Central memory CD8-positive, alpha-beta T cell (primary cell): ENCODE measurements around the gene IREB2.
"Not testable (repeated sequence)": the region's sequence is repeated elsewhere in the genome, so short reads cannot be mapped to it uniquely, and the experiment has no call there.

Experiments used
- ATAC-seq: fragments of 150-1000 bp; cut with Tn5 transposase; replicated peaks from 2 replicates; pipeline ENCODE4 v1.10.0; 2022; ENCODE audit warnings: mild to moderate bottlenecking, moderate FRiP score, moderate number of reproducible peaks; ENCODE audit not compliant: poor library complexity, severe bottlenecking; ENCODE audit errors: extremely low read depth
- DNase-seq, 2 donors: peaks; one replicate each; pipeline ENCODE4 v3.0.0; 2021; ENCODE audit warnings: low spot score in 2 of 2
- H3K27ac Mint-ChIP-seq: one replicate; pipeline ENCODE4 v1.8.0; 2022; ENCODE audit warnings: low read depth, mild to moderate bottlenecking, moderate library complexity, mixed read lengths
- H3K27me3 Mint-ChIP-seq: one replicate; pipeline ENCODE4 v1.8.0; 2022; ENCODE audit warnings: mixed read lengths
- H3K36me3 Mint-ChIP-seq: one replicate; pipeline ENCODE4 v1.8.0; 2022; ENCODE audit warnings: mild to moderate bottlenecking, moderate library complexity, mixed read lengths; ENCODE audit not compliant: insufficient read depth
- H3K4me1 Mint-ChIP-seq: one replicate; pipeline ENCODE4 v1.8.0; 2022; ENCODE audit warnings: mixed read lengths
- H3K4me3 Mint-ChIP-seq: one replicate; pipeline ENCODE4 v1.8.0; 2022; ENCODE audit warnings: mild to moderate bottlenecking, moderate library complexity, mixed read lengths
- H3K9me3 Mint-ChIP-seq: one replicate; pipeline ENCODE4 v1.8.0; 2022; ENCODE audit warnings: mixed read lengths

Gene IREB2

DNA sequence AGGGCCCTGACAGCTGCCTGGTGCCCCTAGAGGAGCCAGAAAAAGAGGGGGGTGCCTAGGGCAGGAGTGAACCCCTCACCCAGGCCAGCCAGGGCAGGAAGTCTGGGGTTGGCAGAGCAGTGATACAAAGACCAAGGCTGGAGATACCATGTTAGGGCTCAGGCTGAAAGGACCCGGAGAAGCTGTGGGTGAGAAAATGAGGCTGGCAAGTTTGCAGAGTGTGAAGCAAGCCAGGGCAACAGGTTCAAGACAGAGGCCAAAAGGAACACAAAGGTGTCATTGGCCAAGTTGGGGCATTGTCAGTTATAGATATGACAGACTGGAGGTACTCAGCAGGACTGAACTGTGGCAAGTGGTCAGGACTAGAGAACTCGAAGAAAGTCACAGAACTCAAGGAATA lies 40.6 kb upstream of the IREB2 start:
- H3K27me3 Mint-ChIP-seq = peaks cover 9% of the 10 kb centered on the region
- no peak for ATAC-seq
- H3K36me3 Mint-ChIP-seq = no peaks in the 10 kb centered on the region
- no peaks in the 10 kb centered on the region for H3K9me3 Mint-ChIP-seq
- no peak for DNase-seq
- H3K27ac Mint-ChIP-seq = no peak overlapping the region
- no peaks in the 10 kb centered on the region for H3K4me1 Mint-ChIP-seq
- no peak overlapping the region for H3K4me3 Mint-ChIP-seq

DNA sequence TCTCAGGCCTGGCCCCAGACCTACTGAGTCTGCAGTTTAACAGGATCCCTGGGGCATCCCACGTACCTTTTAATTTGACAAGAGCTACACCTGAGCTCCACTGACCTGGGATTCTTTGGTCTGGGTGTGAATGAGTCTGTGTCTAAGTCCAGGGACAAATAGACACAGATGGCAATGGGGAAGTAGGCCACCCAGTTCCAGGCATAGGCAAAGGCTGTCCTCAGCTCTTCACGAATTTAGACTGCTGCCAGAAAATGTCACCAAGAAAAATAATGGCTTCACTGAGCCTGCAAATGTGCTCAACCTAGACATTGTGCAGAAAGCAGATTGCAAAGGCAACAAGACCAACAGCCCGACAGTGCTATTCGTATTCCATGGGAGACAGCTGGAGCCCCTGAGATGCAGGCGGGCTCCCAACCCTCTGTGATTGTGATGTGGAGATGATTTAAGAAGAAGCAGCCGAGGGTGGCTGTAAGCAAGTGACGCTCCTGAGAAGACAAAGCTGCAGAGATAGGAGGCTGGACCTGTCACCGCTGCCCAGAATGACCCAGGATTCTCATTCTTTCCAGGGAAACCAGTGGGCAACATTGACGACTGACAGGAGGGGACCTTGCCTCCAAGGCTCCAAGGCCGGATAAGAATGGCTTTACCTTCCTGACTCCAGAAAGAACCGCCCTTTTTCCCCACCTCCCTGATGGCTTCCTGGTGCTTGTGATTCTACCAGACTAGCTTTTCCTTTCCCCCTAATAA lies 39.8 kb upstream of the IREB2 start:
- no peak overlapping the region for H3K4me3 Mint-ChIP-seq
- no peaks in the 10 kb centered on the region for H3K9me3 Mint-ChIP-seq
- H3K27me3 Mint-ChIP-seq = peaks cover 11% of the 10 kb centered on the region
- DNase-seq (no peak), ATAC-seq (no peak)
- H3K4me1 Mint-ChIP-seq = no peaks in the 10 kb centered on the region
- no peak overlapping the region for H3K27ac Mint-ChIP-seq
- no peaks in the 10 kb centered on the region for H3K36me3 Mint-ChIP-seq

- Mint-ChIP-seq H3K4me3 (no peak overlapping the region), H3K9me3 (no peaks in the 10 kb centered on the region), H3K27ac (no peak overlapping the region), H3K4me1 (no peaks in the 10 kb centered on the region), H3K27me3 (peaks cover 11% of the 10 kb centered on the region), H3K36me3 (no peaks in the 10 kb centered on the region)
- ATAC-seq (no peak), DNase-seq (no peak)
These were observed 38.9 kb upstream of the IREB2 start for GRCh38 chr15:78399091-78399490.

DNA sequence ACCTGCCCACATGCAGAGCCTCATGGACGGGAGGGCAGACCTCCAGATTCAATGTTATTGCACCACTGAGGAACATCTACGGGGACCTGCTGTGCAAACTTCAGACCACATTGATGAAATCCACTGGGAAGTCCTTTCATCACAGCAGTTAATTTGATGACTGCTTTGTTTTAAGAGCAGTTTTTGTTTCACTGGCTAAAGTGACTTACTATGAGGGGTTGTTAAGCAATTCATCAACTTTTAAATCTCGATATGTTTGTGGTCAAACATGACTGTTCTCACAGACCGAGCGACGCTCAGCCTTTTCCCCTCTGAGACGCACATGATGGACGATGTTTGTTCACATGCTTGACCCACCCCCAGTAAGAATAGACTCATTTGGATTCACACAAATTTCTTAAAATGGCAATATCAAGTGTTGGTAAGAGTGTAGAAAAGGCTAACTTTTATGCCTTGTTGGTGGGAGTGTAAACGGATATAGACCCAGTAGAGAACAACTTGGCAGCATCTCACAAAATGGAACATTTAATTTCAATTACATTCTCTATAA lies 35.9 kb upstream of the IREB2 start:
- no peak for ATAC-seq
- no peaks in the 10 kb centered on the region for H3K36me3 Mint-ChIP-seq
- DNase-seq = no peak
- H3K27me3 Mint-ChIP-seq = peaks cover 11% of the 10 kb centered on the region
- H3K4me3 Mint-ChIP-seq = no peak overlapping the region
- no peaks in the 10 kb centered on the region for H3K9me3 Mint-ChIP-seq
- no peak overlapping the region for H3K27ac Mint-ChIP-seq
- H3K4me1 Mint-ChIP-seq = no peaks in the 10 kb centered on the region

- Mint-ChIP-seq H3K27me3 (peaks cover 20% of the 10 kb centered on the region), H3K4me1 (no peaks in the 10 kb centered on the region), H3K27ac (no peak overlapping the region), H3K36me3 (no peaks in the 10 kb centered on the region), H3K9me3 (no peaks in the 10 kb centered on the region), H3K4me3 (no peak overlapping the region)
- ATAC-seq (no peak), DNase-seq (no peak)
These were observed 33.9 kb upstream of the IREB2 start for GRCh38 chr15:78404125-78404524.

GRCh38 chr15:78404796-78405195 lies 33.2 kb upstream of the IREB2 start:
- not testable (repeated sequence) for H3K27ac Mint-ChIP-seq, H3K9me3 Mint-ChIP-seq, H3K4me3 Mint-ChIP-seq, H3K36me3 Mint-ChIP-seq, DNase-seq, ATAC-seq, H3K4me1 Mint-ChIP-seq
- peaks cover 20% of the 10 kb centered on the region for H3K27me3 Mint-ChIP-seq

DNA sequence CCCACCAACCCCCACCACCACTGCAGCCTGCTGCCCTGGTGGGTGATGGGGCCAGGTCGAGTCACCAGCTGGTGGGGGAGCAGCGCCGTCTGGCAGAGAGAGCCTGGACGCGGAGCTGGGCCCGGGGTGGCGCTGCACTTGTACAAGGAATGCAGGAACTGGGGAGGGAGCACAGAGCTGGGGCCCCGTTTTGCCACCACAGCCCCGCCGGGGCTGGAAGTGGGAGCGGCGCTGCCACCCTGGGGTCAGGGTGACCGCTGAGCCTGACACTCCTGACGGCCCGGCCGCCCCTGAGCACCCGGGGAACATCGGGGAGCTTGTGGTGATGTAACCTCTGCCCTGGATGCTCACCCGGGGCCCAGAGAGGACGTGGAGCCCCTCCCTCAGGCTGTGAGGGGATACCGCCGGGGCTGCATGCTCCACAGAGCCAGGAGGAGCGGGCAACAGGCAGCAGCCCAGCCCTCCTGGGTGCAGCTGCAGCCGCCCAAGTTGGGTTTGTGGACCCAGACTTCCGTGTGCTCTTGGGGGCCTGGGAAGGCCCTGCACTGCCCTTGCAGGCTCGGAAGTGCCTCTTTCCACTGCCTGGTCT lies 32.6 kb upstream of the IREB2 start:
- DNase-seq = no peak
- H3K9me3 Mint-ChIP-seq = no peaks in the 10 kb centered on the region
- ATAC-seq = no peak
- no peak overlapping the region for H3K4me3 Mint-ChIP-seq
- no peak overlapping the region for H3K27ac Mint-ChIP-seq
- no peaks in the 10 kb centered on the region for H3K36me3 Mint-ChIP-seq
- peaks cover 20% of the 10 kb centered on the region for H3K27me3 Mint-ChIP-seq
- H3K4me1 Mint-ChIP-seq = no peaks in the 10 kb centered on the region

GRCh38 chr15:78406016-78406585 lies 31.9 kb upstream of the IREB2 start:
- no peak for ATAC-seq
- Mint-ChIP-seq H3K27ac (no peak overlapping the region), H3K4me1 (no peaks in the 10 kb centered on the region), H3K27me3 (peaks cover 20% of the 10 kb centered on the region), H3K36me3 (no peaks in the 10 kb centered on the region), H3K9me3 (no peaks in the 10 kb centered on the region), H3K4me3 (no peak overlapping the region)
- DNase-seq = no peak

GRCh38 chr15:78407608-78408354 lies 30.2 kb upstream of the IREB2 start:
- no peak for ATAC-seq
- no peak overlapping the region for H3K4me3 Mint-ChIP-seq
- no peaks in the 10 kb centered on the region for H3K4me1 Mint-ChIP-seq
- no peaks in the 10 kb centered on the region for H3K9me3 Mint-ChIP-seq
- no peaks in the 10 kb centered on the region for H3K36me3 Mint-ChIP-seq
- DNase-seq = no peak
- H3K27ac Mint-ChIP-seq = no peak overlapping the region
- peaks cover 17% of the 10 kb centered on the region for H3K27me3 Mint-ChIP-seq

GRCh38 chr15:78408355-78408640 lies 29.7 kb upstream of the IREB2 start:
- ATAC-seq (no peak), DNase-seq (no peak)
- Mint-ChIP-seq H3K9me3 (no peaks in the 10 kb centered on the region), H3K27ac (no peak overlapping the region), H3K4me3 (no peak overlapping the region), H3K36me3 (no peaks in the 10 kb centered on the region), H3K27me3 (peaks cover 17% of the 10 kb centered on the region), H3K4me1 (no peaks in the 10 kb centered on the region)

- H3K27me3 Mint-ChIP-seq = peaks cover 17% of the 10 kb centered on the region
- no peaks in the 10 kb centered on the region for H3K4me1 Mint-ChIP-seq
- H3K27ac Mint-ChIP-seq = no peak overlapping the region
- H3K9me3 Mint-ChIP-seq = no peaks in the 10 kb centered on the region
- no peak for ATAC-seq
- no peak for DNase-seq
- H3K4me3 Mint-ChIP-seq = no peak overlapping the region
- no peaks in the 10 kb centered on the region for H3K36me3 Mint-ChIP-seq
These were observed 29.1 kb upstream of the IREB2 start for GRCh38 chr15:78408961-78409360.

DNA sequence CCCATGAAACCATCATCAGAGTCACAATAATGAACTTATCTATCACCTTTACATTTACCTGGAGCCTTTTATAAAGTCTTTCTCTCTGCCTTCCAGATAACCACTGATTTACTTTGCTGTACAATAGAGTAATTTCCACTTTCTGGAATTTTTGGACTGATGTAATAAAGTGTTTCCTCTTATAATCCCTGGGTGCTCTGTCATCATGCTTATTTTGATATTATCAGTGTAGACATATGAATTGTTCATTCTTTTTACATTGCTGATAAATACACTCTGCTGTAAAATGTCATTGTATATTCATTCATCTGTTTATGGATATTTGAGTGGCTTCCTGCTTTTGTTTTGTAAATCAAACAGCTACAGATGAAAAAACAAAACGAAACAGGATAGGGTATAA lies 27.0 kb upstream of the IREB2 start:
- no peak for ATAC-seq
- Mint-ChIP-seq H3K4me3 (no peak overlapping the region), H3K27me3 (peaks cover 17% of the 10 kb centered on the region), H3K36me3 (no peaks in the 10 kb centered on the region), H3K9me3 (no peaks in the 10 kb centered on the region), H3K4me1 (no peaks in the 10 kb centered on the region), H3K27ac (no peak overlapping the region)
- DNase-seq = no peak
